Stimulated activated CD8-positive, alpha-beta memory T cell treated with anti-CD3 and anti-CD28 coated beads, Interleukin-15, amount 100 ng/mL, for 48 hours (primary cell): ENCODE measurements around the gene EPB41L2.

Experiments used
- DNase-seq, 2 donors: peaks; one replicate each; pipeline ENCODE4 v3.0.0-alpha.2; 2020; ENCODE audit warnings: low read depth in 2 of 2

The EPB41L2 gene

DNA sequence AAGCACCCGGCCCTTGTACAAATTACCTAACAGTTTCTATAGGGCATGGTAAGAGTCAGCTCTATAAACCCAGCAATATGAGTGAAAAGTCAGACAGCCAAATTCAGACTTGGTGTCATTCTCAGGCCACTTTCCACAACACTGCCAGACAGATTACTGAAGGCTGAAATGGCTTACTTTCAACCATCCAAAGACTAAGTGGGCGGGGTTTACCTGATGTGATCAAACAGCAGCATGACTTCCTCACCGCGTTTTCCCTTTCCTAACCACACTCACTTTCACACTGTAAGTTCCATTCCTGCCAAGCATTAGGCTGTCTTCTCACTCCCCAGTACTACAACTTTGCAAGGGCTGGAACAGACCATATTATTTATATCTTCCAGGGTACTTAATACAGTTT is 149.9 kb downstream of the EPB41L2 start:
- DNase-seq = no peak

GRCh38 chr6:130912434-130912833 is 150.6 kb downstream of the EPB41L2 start:
- no peak for DNase-seq

DNA sequence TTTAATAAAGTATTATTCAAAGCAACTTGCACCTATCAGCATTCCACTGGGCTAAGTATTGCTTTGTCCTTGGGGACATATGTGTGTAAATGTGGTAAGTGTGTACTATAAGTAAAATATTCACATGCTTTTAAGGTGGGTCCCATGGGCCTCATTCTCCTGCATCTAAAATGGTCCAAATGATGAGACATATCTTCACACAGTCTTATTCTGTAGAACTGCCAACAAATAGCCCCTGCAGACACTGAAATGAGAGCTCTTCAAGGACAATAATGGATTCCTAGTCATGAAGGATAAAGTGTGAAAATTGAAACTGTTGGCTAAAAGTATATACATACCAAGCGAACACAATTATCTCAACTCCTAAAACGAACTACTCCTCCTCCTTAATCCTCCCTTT is 154.1 kb downstream of the EPB41L2 start:
- no peak for DNase-seq

DNA sequence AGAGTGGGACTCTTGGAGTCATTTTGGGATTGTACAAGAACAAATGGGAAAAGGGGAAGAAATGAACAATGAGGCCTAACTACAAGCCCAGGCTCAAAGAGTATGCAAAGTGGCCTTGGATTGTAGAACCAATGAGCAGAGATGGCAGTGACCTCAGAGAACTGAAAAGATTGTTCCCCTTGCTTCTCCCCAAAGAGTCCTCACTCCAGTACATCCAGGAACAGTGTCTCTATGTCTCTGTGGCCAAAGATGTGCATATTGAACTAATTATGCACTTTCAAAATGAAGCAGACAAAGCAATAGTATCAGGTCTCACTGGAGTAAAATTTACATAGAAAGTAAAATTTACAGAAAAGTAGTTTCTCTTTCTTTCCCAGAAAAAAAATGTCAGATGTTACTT is 154.9 kb downstream of the EPB41L2 start:
- DNase-seq = no peak

GRCh38 chr6:130907687-130908086 is 155.4 kb downstream of the EPB41L2 start:
- DNase-seq = no peak

DNA sequence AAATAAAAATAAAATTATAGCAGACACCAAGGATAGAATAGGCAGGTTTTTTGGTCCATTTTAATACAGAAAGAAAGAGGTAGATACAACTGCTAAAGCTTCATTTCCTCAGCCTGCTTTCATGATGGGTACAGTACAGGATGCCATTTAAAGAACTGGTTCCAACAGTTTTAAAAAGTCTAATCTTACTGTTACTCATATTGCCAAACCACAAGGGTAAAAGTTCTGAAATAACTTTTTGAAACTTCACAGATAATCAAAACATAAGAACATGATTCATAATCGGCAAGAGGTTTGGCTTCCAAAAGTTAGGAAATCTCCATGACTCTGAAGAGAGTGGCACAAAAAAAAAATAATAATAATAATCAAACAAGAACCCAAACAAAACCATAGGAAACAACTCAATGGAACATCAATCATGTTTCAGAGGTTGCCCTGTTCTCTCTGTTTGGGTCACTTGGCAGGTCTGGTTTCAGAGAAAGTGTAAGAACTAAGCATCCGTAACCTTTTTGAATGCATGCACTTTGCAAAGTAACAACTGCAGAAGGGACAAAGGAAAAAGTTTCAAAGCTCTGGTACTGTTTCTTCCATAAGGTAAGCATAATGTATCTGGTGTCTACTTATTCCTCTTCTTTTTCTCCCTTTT is 156.2 kb downstream of the EPB41L2 start:
- DNase-seq = no peak

DNA sequence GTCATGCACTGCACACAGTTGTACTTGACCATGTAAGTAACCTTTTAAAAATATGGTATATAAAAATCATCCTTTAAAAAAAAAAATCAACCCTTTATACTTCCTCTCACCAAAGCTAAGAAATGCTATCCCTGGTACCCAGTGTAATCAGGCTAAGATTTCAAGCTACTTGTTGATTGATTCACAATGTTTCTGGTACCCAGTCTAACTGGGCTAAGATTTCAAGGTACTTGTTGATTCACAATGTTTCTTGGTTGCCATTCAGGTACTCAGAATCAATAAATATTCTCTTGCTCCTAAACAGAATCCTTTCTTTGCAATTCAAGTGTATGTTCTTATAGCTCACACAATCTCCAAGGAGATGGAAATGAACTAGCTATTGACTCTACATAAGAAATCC is 159.4 kb downstream of the EPB41L2 start:
- DNase-seq = no peak

DNA sequence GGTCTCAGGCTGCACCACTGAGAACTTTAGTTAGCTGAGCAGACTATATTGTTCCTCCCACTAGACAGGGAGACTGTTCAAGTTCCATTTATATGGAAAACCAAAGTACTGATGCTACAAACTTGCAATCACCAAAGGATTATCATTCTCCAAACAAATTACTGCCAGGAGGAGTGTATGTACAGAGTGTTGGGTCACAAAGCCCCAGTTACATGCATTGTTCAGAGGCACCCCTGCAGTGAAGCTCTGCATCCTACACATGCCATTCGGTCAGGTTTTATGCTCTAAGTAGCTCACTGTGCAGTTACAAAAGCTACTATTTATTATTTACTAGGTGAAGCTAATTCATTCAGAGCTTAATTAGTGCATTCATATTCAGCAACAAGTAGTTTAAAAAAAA is 160.0 kb downstream of the EPB41L2 start:
- no peak for DNase-seq

GRCh38 chr6:130900913-130901312 is 162.1 kb downstream of the EPB41L2 start:
- no peak for DNase-seq

DNA sequence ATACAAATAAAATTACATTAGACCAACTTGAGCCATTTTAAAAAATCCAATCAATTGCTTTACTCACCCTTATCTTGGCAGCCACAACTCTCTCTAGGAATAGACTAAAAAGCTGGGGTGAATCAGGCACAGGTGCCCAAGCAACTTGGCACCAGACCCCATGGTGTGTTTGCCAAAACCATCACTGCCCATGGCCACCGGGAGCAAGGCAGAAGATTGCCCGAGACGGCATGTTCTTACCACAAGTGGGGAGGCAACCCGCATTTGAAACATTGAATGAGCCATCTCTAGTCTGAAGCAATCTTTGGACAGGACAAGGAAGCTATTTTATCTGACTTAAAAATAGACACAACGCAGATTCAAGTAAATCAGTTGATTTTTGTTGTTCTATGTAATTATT is 166.8 kb downstream of the EPB41L2 start:
- DNase-seq = no peak

DNA sequence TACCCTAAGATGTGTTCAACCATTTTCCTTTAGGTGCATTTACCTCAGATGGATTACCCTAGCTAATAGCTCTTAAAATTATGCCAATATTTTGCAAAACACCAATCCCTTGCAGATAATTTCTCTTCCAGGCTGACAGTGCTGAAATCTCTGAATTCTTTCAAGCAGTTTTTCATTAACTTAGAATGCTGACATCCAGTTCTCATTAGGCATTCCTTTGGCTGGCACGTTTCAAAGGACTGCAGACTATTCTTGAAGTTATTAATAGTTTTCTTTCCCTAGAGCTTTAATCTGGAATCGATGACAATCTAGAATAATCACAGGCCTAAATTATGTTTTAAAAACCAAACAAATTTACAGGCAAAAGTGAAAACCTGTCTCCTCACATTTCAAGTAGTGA is 167.5 kb downstream of the EPB41L2 start:
- DNase-seq = no peak

- no peak for DNase-seq
Measured at GRCh38 chr6:130893766-130894165, 169.3 kb downstream of the EPB41L2 start.

GRCh38 chr6:130893277-130893676 is 169.8 kb downstream of the EPB41L2 start:
- DNase-seq = no peak

DNA sequence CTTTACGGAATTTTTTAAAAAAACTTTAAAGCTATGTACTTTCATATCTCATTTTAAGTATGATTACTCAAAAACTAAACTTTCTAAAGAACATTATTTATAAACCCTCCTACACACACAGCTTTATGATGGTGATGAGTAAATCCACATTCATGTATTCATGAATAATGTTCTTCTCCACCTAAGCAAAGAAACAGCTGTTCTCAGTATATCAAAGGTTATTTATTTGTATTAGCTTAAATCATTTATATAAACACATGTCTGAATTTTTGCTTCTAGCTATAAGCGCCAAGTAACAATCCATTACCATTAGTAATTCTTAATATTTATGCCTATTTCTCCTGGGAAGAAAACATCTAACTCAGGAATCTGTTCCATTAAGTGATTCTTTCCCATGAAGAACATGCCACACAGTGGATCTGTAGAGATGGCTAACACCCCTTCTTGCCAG is 172.5 kb downstream of the EPB41L2 start:
- no peak for DNase-seq

DNA sequence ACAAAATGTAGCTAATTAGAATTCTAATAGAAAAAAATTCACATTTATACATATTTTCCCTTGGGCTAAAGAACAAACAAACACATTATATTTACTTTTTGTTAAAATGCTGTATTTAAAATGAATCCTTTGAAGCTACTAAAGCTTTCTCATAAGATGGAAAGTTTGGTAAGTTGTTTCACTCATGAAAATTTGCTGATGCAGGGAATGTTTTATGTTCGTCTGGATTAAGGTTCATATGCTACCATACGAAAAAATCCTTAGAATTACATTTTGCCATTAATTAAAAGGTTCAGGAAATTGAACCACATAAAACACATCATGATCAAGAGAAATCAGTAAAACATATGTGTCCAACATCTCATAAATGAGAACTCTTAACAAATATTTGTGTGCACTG is 173.6 kb downstream of the EPB41L2 start:
- no peak for DNase-seq

- DNase-seq = no peak
Measured at GRCh38 chr6:130888246-130888645, 174.8 kb downstream of the EPB41L2 start.

- no peak for DNase-seq
Measured at GRCh38 chr6:130886966-130887365, 176.1 kb downstream of the EPB41L2 start.

- DNase-seq = peak; percentile 5 to 26
Measured at GRCh38 chr6:130885392-130886192, 177.5 kb downstream of the EPB41L2 start.

DNA sequence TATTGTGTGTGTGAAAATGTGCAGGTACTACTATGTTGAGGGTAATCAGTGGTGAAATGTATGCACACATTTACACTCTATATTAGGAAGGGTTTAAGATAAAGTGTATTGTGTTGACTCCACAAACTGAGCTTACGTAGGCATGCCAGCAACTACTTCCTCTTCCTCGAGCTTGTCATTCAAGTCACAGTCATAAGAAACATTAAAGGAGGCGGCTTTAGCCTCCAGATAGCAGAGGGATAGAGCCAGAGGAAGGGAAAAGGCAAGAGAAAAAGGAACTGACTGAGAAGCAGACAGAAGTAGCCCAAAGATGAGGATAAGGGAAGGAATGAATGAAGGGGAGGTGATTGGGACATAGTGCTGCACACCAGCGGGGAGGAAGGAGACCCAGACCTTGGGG is 180.7 kb downstream of the EPB41L2 start:
- no peak for DNase-seq

DNA sequence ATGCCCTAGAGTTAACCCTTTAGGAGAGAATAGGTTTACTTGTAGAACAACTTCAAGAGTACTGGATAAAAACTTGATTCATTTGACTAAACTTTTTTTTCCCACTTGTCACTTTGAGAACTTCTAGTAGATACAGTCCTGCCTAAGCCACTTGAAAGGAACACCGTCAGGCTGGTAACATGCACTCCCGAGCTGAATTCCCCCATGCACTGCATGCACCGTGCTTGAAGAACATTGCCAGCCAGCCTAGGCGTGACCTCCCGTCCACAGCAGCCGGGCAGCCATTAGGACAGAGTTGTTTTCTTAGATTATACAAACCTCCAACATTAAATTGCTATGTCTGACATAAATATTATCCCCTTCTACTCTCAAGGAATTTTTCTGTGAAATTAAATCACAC is 183.2 kb downstream of the EPB41L2 start:
- DNase-seq = no peak

GRCh38 chr6:130873746-130874145 is 189.3 kb downstream of the EPB41L2 start:
- no peak for DNase-seq

DNA sequence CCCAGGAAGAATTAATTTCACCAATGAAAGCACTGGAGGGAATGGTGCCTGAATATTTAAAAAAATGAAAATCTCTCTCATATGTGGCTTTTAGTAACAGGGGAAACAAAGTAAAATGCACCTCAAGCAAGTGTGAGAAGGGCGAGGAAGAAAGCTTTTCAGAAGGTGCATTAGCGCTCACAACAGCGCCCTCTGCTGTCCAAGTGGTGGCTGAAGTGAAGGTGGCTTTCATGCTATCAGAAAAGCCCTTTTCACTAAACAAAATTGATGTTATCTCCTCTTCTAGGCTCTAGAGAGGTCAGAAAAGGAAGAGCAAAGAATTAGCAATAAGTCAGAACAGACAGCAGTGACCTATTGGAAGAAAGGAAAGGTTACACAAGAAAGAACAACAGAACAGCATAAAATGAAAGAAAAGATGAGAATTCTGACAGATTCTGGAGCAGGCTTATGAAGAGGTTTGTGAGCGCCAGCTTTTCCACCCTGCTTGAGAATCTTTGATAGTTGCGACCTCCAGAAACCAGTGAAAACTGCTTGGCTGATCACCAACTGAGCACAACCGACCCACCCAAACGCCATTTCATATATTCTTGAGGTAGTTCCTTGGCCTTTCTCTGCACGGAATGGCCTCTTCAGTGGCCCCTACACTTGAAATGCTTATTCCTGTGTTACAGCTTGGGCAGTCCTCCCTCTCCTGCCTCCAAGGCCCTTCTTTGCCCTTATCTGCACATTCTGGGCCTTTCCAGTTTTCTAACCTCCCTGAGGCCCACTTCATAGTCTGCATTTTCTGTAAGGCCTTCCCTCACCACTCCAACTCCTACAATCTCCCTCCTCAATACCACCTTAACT is 190.6 kb downstream of the EPB41L2 start:
- peak; percentile 33 to 48 for DNase-seq
